ENCODE measurements around the gene ZNF747.
"Not testable (repeated sequence)": the region's sequence is repeated elsewhere in the genome, so short reads cannot be mapped to it uniquely, and the experiment has no call there.

Gene ZNF747

GRCh38 chr16:30533748-30534367, 800 bp downstream of the ZNF747 start:
- no peak for DNase-seq

DNA sequence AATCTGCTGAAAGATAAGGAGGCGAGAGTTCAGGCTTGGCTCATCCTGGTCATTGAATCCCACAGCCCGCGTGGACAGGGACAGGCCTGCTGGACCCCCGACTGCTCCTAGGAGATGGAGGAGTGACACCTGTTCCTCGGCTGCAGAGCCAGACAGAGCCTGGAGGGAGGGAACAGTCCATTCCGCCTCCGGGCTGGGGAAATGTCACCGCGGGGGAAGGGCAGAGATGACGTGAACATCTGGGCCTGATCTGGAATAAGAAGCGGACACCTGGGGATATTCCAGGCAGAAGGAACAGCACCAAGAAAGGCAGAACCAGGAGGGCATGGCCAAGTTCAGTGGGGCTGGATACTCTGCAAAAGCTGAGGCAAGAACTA, 1.5 kb downstream of the ZNF747 start:
- DNase-seq = no peak

GRCh38 chr16:30532285-30533145, 2.1 kb downstream of the ZNF747 start:
- DNase-seq = no peak

DNA sequence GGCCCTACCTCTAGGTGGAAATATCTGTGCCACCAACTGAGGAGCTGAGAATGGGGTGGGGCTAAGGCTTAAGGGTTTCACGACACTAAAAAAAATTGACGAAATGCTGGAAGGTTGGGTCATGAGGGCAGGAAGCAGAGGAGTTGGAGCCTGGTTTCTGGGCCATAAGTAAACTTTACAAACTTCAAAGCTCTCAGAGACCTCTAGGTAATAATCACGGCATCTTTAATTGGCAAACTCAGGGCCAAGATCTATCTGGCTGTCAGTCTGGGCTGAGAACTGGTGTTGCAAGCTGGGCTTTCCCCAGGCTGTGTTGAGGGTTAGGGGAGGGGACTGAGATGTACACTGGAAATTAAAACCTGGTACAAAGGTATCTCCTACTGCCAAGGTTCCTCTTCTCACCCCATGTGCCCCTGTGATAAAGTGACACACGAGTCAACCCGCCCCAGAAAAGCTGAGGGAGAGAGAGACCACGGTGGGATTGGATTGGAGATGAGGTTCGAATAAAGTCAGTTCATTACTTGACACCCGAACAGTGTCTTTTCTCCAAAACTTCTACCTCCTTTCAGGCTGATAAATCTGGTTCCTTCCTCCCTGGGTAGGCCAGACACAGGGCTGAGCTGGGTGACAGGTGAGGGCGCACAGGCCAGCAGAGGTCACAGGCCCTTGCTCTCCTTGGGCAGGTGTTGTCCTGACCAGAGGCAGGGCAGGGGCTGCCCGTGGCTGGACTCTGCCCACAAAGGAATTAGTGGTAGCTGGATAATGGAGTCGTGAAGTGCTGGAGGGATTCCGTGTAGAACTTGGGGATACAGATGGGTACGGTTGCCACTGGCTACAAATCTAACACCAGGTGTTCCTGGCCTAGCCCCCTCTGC, 4.3 kb downstream of the ZNF747 start:
- no peak for DNase-seq

GRCh38 chr16:30528799-30529457, 5.7 kb downstream of the ZNF747 start:
- no peak for DNase-seq

DNA sequence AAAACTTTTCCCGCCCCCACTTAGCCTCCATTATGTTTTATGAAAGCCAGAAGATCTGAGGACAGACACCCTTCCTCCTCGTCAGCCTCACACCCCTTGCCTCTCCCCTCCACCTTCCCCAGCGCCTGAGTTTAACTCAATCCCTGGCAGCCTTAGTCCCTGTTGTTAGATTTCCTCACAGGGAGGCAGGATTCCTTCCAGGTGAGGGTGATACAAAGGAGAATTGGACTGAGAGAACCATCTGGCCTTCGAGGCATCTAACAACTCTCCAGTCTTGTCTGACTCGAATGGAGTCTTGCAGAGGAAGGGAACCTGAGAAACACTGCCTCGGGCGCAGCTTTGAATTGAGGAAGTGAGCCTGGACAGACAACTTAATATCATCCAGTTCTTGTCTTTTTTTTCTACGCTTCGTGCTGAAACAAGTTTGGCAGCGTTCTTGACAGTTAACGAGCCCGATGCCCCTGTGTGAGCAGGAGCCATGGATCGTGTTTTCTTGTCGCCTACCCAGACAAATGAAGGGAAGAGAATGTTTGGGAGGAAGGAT, 7.0 kb downstream of the ZNF747 start:
- DNase-seq = no peak

DNA sequence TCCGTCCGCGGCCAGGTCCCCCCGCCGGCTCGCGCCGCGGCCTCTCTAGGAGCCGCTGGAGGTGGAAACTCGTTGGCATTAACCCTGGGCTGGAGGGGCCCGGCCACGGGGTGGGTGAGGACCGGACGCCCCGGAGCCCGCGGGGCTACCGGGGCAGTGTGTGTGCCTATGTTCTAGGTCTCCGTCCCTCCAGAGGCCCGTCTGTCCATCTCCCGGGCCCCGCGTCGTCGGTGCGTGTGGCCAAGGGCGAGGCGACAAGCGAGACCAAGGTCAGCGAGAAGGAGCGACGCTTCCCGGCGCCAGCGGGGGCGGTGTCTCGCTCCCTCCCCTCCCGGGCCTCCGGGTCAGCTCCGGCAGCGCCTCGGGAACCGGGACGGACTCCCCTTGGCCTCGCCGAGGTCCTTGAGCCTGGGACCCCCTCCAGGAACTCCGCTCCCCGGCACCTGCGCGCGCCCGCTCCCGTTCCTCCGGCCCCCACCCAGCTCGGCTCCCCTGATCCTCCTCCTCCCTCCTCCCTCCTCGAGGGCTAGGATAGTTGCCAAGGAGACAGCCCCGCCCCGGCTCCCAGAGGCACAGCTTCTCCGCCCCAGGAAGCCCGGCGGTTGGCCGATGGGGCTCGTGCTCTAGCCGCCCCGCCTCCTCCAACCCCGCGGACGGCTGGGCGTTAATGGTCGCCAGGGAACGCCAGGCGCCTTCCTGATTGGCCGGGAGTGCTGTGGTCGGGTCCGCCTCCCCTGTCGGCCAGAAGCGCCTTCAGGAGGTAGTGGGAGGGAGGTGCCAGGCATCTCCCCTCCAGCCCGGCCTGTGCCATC, 7.6 kb downstream of the ZNF747 start:
- DNase-seq = peak; percentile 98

DNA sequence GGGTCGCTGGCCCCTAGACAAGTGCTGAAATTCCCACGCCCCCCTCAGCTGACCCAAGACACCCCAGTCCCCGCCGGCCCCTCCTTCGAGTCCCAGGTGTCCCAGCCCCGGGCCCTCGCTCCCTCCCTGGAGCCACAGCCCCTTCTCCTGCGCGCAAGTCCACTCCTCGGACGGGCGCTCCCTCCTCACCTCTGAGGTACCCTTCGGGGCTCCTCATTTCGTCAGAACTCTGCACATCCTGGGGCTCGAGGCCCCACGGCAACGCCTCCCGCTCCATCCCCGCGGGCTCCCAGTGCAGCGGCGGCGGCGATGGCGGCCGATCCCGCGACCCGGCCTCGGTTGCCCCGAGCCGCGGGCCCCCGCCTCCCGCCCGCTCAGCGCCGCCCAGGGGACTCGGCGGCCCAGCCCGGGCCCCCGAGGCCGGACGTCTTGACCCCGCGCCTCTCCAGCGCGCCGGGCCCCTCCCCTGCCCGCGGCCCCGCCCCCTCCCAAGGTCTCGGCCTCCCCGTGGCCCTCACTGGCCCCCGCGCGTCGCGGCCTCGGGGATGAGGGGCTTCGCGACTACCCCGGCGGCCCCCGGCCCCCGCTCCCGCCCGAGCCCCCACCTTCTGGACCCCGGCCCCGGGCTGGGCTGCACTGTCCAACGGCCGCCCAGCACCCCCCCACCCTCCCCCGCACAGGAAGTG, 8.4 kb downstream of the ZNF747 start, which contains the start of gene ZNF768:
Gene ZNF768, minus strand, starts transcription at position 430 of the 686 bp plus-strand sequence. Its CDS starts 153 bp downstream, at position 277.
- peak; percentile 7 for DNase-seq

DNA sequence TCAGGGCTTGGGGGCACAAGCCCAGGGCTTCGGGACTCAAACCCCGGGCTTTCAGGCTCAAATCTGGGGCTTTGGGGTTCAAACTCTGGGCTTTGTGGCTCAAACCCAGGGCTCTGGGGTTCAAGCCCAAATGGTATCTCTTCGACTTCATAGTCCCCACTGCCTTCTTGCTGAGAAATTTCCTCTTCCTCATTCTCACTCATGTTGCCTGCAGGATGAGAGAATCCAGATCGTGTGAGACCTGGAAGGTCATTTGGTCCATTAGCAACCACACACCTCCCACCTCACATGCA, 8.9 kb downstream of the ZNF747 start:
- no peak for DNase-seq

- no peak for DNase-seq
Measured at GRCh38 chr16:30524575-30525568, 9.8 kb downstream of the ZNF747 start.

GRCh38 chr16:30523768-30524574, 10.7 kb downstream of the ZNF747 start:
- no peak for DNase-seq

DNA sequence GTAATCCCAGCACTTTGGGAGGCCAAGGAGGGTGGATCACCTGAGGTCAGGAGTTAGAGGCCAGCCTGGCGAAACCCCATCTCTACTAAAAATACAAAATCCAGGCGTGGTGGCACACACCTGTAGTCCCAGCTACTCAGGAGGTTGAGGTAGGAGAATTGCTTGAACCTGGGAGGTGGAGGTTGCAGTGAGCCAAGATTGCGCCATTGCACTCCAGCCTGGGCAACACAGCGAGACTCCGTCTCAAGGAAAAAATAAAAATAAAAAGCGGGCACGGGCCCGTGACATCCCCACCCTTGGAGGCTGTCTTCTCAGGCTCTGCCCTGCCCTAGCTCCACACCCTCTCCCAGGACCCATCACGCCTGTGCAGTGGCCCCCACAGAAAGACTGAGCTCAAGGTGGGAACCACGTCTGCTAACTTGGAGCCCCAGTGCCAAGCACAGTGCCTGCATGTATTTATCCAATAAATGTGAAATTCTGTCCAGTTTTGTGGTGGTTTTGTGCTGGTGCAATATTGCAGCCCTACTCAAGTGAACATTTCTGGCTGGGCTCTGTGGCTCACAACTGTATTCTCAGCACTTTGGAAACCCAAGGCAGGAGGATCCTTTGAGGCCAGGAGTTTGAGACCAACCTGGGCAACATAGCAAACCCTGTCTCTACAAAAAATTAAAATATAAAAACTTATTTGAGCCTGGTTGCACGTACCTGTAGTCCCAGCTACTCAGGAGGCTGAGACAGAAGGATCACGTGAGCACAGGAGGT, 11.8 kb downstream of the ZNF747 start:
- not testable (repeated sequence) for DNase-seq

DNA sequence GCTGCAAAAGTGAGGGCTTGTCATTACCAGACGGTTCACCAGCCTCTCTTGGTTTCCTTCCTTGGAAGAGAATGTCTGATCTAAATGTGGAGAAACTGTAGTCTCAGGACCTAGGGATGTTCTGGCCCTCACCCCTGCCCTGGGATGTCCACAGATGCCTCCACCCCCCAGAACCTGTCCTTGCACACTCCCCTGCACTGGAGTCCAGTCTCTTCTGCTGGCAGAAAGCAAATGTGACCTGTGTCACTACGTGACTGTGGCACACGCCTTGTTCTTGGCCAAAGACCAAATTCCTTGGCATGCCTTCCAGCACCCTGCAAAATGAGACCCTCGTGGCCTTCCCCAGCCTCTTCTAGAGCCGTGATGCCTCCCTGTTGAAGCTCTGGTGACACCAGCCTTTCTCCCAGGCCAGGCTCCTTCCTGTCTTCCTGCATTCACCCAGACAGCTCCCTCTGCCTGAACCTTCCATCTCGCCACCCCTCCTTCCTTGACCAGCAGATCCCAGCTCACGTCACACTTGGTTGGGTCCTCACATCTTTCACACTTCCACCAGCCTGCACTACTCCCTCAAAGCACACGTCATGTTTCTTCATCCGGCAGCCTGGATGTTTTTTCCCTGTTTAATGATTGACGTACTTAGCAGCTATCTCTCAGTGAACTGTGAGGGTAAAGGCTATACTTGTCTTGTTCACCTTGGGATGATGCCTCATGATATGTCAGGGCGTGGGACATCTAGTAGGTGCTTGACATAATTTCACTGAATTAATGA, 12.6 kb downstream of the ZNF747 start:
- DNase-seq = no peak

DNA sequence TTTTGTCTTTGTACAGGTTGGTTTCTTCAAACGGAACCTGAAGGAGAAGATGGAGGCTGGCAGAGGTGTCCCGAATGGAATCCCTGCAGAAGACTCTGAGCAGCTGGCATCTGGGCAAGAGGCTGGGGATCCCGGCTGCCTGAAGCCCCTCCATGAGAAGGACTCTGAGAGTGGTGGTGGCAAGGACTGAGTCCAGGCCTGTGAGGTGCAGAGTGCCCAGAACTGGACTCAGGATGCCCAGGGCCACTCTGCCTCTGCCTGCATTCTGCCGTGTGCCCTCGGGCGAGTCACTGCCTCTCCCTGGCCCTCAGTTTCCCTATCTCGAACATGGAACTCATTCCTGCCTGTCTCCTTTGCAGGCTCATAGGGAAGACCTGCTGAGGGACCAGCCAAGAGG, 13.2 kb downstream of the ZNF747 start:
- DNase-seq = no peak

DNA sequence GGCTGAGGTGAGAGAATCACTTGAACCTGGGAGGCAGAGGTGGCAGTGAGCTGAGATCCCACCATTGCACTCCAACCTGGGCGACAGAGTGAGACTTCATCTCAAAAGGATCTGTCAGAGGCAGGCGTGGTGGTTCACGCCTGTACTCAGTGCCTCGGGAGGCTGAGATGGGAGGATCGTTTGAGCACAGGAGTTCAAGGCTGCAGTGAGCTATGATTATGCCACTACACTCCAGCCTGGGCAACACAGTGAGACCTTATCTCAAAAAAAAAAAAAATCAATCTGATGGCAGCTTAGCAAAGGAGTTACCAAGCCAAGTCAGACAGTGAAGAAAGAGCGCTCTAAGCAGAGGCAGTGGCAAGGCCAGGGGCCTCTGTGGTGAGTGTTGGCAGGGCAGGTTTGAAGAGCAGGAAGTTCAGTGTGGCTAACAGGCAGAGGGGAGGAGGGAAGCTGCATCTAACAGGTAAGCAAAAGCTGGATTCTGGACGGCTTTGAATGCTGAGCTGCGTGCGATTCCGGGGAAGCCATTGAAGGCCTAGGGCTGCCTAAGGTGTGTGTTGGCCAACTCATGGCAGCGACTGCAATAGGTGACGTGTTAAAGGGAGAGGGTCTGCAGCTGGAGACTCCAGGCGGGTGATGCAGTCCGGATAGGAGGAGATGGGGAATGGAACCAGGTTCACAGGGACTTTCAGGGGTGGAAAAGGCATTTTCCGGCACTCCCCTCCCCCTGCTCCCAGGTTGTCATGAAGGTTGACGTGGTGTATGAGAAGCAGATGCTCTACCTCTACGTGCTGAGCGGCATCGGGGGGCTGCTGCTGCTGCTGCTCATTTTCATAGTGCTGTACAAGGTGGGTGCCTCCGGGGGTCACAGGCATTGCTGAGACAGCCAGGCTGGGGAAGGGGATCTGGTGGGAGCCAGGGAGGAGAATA, 15.3 kb downstream of the ZNF747 start:
- DNase-seq = no peak

DNA sequence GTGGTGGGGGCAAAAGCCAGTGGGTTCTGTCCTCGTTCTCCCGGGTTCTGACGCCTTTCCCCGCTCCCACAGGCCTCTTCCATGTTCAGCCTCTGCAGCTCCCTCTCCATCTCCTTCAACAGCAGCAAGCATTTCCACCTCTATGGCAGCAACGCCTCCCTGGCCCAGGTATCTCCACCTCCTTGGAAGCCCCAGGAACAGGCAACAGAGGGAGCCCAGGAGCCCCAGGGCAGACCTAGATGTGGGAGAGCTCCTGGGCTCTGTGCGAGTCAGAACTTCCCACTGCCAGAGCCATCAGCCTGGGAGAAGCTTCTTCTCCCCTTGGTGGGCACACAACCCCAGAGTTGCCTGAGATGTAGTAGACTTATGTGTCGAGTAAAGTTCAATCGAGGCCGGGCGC, 16.1 kb downstream of the ZNF747 start:
- no peak for DNase-seq

Data from fibroblast of skin of scalp (primary cell).